GM08714 (cell line): ENCODE results near the gene COG5.

Experiments
- H3K4me3 ChIP-seq: fragments of 200-500 bp; sonication (Bioruptor generic); 2 replicates; pipeline ENCODE4 v1.5.1; 2014; ENCODE audit warnings: mild to moderate bottlenecking, low read length, inconsistent platforms
- ZNF274 ChIP-seq: IDR thresholded peaks from 2 replicates; pipeline ENCODE4 v1.6.1; 2012; ENCODE audit warnings: mild to moderate bottlenecking, low read depth, low read length

Gene COG5

GRCh38 chr7:107502797-107503196 lies 60.9 kb downstream of the COG5 start:
- no peak overlapping the region for H3K4me3 ChIP-seq
- no peak for TF ChIP-seq ZNF274

DNA sequence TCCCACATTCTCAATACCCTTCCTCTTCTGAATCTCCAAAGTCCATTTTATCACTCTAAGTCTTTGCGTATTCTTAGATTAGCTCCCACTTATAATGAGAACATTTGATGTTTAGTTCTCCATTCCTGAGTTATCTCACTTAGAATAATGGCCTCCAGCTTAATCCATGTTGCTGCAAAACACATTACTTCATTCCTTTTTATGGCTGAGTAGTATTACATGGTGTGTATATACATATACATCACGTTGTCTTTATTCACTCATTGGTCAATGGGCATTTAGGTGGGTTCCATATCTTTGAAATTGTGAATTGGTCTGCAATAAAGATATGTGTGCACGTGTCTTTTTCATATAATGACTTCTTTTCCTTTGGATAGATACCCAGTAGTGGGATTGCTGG lies 61.6 kb downstream of the COG5 start:
- TF ChIP-seq ZNF274: no peak
- no peak overlapping the region for H3K4me3 ChIP-seq

DNA sequence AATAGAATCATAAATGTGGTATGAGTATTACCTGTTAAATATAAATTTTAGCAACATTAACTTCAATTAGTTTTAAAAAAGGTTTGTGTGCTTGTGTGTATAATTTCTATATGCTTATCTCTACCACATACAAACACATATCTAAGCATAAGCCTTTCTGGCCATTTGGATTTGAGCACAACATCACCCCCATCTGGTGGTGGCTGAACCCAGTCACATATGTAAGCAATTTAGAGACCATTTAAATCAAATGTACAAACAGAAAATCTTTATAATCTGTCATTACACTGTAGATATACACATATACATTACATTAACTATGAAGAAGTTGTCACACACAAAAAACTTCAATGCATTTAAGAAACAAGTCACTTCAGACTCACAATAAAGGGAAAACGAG lies 62.1 kb downstream of the COG5 start:
- no peak for TF ChIP-seq ZNF274
- H3K4me3 ChIP-seq: no peak overlapping the region

DNA sequence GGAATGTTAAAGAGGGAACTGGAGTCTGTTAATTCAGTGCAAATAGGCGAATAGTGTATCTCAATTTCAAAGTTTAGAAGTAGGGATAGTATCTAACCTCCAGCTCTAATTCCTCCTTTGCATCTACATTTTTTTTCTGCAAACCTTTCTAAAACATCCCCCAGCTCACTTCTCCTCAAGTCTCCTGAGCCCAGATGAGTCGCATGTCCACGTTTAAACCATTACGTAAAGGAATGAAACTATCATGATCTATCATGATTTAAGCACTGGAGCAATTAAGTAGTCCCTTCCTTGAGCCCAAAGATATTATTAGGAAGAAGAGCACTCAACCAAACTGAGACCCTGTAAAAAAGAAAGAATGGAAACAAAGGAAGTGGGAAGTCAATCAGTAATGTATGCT lies 64.0 kb downstream of the COG5 start:
- H3K4me3 ChIP-seq: no peak overlapping the region

DNA sequence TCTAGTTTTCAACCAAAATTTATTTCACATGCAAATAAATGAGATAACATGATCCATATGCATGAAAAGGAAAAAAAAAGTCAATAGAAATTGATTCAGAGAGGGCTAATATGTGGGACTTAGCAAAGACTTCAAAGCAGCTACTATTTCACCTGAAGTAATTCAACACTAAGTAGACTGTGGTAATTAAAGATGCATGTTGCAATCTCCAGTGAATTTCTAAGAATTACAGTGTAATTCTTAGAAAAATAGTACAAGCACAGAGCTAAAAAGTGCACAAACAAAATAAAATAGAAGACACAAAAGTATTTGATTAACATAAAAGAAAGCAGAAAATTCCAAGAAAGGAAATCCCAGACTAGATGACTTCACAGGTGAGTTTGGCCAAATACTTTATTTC lies 68.2 kb downstream of the COG5 start:
- no peak overlapping the region for H3K4me3 ChIP-seq
- no peak for TF ChIP-seq ZNF274

More for the DNA sequence above, 64.0 kb downstream of the COG5 start:
- no peak for TF ChIP-seq ZNF274

- no peak overlapping the region for H3K4me3 ChIP-seq
- TF ChIP-seq ZNF274: no peak
These were observed 68.8 kb downstream of the COG5 start for GRCh38 chr7:107494884-107495283.

DNA sequence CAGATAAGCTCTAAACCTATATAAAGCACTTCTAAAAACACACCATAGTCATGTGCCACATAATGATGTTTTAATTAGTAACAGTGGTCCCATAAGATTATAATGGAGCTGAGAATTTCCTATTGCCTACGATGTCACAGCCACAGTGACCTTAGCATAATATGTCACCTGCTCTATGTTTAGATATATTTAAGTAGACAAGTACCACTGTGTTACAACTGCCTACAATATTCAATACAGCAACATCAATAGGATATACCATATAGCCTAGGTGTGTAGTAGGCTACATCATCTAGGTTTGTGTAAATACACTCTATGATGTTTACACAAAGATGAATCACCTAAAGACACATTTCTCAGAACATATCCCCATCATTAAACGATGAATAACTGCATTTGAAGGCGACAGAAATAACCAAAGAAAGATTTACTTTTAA lies 69.4 kb downstream of the COG5 start:
- no peak overlapping the region for H3K4me3 ChIP-seq
- no peak for TF ChIP-seq ZNF274

GRCh38 chr7:107492875-107493274 lies 70.8 kb downstream of the COG5 start:
- TF ChIP-seq ZNF274: no peak
- H3K4me3 ChIP-seq: no peak overlapping the region

DNA sequence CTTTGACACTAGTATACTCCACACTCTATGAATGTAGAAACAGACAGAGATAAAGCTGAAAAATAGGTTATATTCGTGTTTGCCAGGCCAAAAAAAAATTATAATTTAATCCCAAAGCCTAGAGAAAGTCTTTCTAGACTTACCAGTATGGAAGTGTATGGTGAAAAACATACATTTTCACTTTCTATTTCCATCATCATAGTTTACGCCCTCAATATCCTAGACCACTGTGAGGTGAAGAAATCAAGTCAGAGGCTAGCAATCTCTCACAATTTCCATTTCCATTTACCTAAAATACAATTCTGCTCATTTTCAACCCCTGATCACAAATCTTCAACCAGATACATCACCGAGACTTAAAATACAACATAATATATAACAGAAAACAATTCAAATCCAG lies 77.7 kb downstream of the COG5 start:
- H3K4me3 ChIP-seq: no peak overlapping the region
- no peak for TF ChIP-seq ZNF274

DNA sequence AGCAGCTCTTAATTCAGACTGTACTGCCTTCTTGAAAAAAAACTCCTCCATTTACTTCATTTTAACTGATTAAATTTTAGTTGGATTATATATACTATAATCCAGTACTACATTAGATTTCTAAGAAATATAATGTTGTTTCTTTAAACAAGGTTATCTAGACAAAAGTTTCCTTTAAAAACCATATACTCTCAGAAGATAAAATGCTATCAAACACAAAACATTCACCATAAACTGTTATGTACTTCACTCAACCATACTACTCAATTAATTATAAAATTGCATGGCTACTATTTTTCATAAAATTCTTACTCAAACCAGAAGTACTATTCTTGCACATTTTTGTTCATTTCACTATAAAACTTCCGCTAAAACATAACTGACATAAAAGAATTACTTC lies 81.1 kb downstream of the COG5 start:
- H3K4me3 ChIP-seq: no peak overlapping the region
- no peak for TF ChIP-seq ZNF274

DNA sequence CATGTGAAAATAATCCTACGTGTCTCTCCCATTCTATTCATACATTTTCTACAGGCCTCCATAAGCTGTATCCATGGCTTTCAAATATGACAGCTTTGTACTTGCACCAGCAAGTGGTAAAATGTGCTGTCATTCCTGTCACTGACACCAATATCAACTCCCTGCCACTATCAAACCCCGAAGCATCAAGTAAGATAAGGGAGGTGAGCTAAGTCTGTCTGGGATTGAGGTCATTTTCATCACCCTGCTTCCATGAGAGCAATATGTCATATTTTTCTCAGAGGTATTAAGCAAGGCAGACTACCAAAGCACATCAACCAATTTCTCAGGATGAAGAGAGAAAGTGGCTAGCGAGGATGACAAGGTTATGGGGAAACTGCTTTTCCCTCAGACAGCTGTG lies 82.8 kb downstream of the COG5 start:
- TF ChIP-seq ZNF274: no peak
- no peak overlapping the region for H3K4me3 ChIP-seq

GRCh38 chr7:107479303-107479702 lies 84.4 kb downstream of the COG5 start:
- no peak for TF ChIP-seq ZNF274
- H3K4me3 ChIP-seq: no peak overlapping the region

DNA sequence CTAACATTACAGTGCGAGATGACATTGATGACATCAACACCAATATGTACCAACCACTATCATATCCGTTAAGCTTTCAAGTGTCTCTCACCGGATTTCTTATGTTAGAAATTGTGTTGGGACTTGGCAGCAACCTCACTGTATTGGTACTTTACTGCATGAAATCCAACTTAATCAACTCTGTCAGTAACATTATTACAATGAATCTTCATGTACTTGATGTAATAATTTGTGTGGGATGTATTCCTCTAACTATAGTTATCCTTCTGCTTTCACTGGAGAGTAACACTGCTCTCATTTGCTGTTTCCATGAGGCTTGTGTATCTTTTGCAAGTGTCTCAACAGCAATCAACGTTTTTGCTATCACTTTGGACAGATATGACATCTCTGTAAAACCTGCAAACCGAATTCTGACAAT lies 89.6 kb downstream of the COG5 start:
- TF ChIP-seq ZNF274: no peak
- no peak overlapping the region for H3K4me3 ChIP-seq

- H3K4me3 ChIP-seq: no peak overlapping the region
These were observed 91.6 kb downstream of the COG5 start for GRCh38 chr7:107472116-107472515.

GRCh38 chr7:107471292-107472070 lies 92.2 kb downstream of the COG5 start:
- H3K4me3 ChIP-seq: no peak overlapping the region
- no peak for TF ChIP-seq ZNF274

More at GRCh38 chr7:107472116-107472515, 91.6 kb downstream of the COG5 start:
- TF ChIP-seq ZNF274: no peak

- no peak within 1 kb of the TSS for H3K4me3 ChIP-seq
- TF ChIP-seq ZNF274: no peak
These were observed 93.8 kb downstream of the COG5 start, which contains the start of gene GPR22 for GRCh38 chr7:107469929-107470328. Gene GPR22, plus strand, starts transcription at chr7:107470057. Its CDS starts 4,004 bp downstream, at chr7:107474061.
